Liver (tissue), 3 donors: ENCODE measurements around the gene SUPT6H.

ENCODE experiments used
- CTCF ChIP-seq: fragments of 150-350 bp; IDR thresholded peaks from 2 replicates; pipeline ENCODE4 v1.5.1; 2017; ENCODE audit warnings: improper control_type of control experiment, low read depth, low read length; ENCODE audit not compliant: missing input control
- EGR1 ChIP-seq, 2 donors: IDR thresholded peaks; 2 replicates each; pipeline ENCODE4 v1.6.1; 2016 to 2018; ENCODE audit warnings: antibody characterized with exemption in 2 of 2, low read depth in 2 of 2
- GABPA ChIP-seq, 2 donors: IDR thresholded peaks in 1 of 2; conservative IDR thresholded peaks in 1 of 2; 2 replicates each; pipeline ENCODE4 v1.6.1; 2016; ENCODE audit warnings: antibody characterized with exemption in 2 of 2, mild to moderate bottlenecking in 1 of 2, moderate library complexity in 1 of 2
- RAD21 ChIP-seq, 2 donors: IDR thresholded peaks; 2 replicates each; pipeline ENCODE4 v1.6.1; 2016; ENCODE audit warnings: antibody characterized with exemption in 2 of 2, mild to moderate bottlenecking in 2 of 2
- RXRA ChIP-seq, 2 donors: IDR thresholded peaks; 2 replicates each; pipeline ENCODE4 v1.6.1; 2017 to 2018; ENCODE audit warnings: antibody characterized with exemption in 2 of 2, mild to moderate bottlenecking in 1 of 2
- SP1 ChIP-seq: IDR thresholded peaks from 2 replicates; pipeline ENCODE4 v1.6.1; 2018; ENCODE audit warnings: antibody characterized with exemption, mild to moderate bottlenecking
- TAF1 ChIP-seq: conservative IDR thresholded peaks from 2 replicates; pipeline ENCODE4 v1.6.1; 2016; ENCODE audit warnings: antibody characterized with exemption, mild to moderate bottlenecking
- YY1 ChIP-seq: IDR thresholded peaks from 2 replicates; pipeline ENCODE4 v1.6.1; 2016; ENCODE audit warnings: antibody characterized with exemption, mild to moderate bottlenecking
- TF ChIP-seq, protein P1 (sequence below): IDR thresholded peaks from 2 replicates; pipeline ENCODE4 v1.6.1; 2016; ENCODE audit warnings: antibody characterized with exemption
- TF ChIP-seq, protein P2 (sequence below): IDR thresholded peaks from 2 replicates; pipeline ENCODE4 v1.6.1; 2016; ENCODE audit warnings: antibody characterized with exemption, mild to moderate bottlenecking
- TF ChIP-seq, protein P3 (sequence below): IDR thresholded peaks from 2 replicates; pipeline ENCODE4 v1.6.1; 2016; ENCODE audit warnings: antibody characterized with exemption
- donor health status: healthy.
- donor health status: healthy.

DNA sequence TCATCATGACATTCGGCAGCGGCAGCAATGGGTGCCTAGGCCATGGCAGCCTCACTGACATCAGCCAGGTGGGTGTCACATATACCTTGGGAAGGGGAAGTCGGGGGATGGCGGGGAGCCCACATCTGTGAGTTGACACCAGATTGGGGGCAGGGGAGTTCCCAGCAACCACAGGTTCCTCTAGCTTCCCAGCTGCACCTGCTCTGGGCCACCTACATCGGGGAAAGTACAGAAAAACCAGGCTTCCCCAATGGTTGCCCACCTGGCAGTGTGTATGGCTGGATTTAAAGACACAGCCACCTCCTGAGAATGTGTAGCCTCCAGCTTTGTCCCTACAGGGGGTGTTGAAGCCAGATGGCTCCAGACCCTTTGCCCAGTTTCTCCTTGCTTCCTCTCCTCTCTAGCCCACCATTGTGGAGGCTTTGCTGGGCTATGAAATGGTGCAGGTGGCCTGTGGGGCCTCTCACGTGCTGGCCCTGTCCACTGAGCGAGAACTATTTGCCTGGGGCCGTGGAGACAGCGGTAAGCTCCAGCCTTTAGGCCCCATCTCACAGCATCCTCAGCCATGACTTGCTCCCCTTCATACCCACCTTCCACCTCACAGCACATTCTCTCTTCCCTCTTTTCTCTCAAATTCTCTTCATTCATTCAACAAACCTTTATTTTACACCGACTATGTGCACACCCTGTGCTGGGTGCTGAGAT, 76.8 kb downstream of the SUPT6H start:
- no peak for TF ChIP-seq CTCF
- TF ChIP-seq TAF1, result no peak
- TF ChIP-seq YY1, result no peak
- TF ChIP-seq, protein P1, sequence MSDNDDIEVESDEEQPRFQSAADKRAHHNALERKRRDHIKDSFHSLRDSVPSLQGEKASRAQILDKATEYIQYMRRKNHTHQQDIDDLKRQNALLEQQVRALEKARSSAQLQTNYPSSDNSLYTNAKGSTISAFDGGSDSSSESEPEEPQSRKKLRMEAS, result no peak
- TF ChIP-seq, protein P2, sequence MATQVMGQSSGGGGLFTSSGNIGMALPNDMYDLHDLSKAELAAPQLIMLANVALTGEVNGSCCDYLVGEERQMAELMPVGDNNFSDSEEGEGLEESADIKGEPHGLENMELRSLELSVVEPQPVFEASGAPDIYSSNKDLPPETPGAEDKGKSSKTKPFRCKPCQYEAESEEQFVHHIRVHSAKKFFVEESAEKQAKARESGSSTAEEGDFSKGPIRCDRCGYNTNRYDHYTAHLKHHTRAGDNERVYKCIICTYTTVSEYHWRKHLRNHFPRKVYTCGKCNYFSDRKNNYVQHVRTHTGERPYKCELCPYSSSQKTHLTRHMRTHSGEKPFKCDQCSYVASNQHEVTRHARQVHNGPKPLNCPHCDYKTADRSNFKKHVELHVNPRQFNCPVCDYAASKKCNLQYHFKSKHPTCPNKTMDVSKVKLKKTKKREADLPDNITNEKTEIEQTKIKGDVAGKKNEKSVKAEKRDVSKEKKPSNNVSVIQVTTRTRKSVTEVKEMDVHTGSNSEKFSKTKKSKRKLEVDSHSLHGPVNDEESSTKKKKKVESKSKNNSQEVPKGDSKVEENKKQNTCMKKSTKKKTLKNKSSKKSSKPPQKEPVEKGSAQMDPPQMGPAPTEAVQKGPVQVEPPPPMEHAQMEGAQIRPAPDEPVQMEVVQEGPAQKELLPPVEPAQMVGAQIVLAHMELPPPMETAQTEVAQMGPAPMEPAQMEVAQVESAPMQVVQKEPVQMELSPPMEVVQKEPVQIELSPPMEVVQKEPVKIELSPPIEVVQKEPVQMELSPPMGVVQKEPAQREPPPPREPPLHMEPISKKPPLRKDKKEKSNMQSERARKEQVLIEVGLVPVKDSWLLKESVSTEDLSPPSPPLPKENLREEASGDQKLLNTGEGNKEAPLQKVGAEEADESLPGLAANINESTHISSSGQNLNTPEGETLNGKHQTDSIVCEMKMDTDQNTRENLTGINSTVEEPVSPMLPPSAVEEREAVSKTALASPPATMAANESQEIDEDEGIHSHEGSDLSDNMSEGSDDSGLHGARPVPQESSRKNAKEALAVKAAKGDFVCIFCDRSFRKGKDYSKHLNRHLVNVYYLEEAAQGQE, result no peak
- TF ChIP-seq, protein P3, sequence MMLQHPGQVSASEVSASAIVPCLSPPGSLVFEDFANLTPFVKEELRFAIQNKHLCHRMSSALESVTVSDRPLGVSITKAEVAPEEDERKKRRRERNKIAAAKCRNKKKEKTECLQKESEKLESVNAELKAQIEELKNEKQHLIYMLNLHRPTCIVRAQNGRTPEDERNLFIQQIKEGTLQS, result no peak
- no peak for TF ChIP-seq EGR1 (IDR thresholded peaks at IDR 0.05; ENCODE audit: low read depth in 2 of 2)
- no peak for TF ChIP-seq SP1
- no peak for TF ChIP-seq RXRA (IDR thresholded peaks at IDR 0.05)
- TF ChIP-seq GABPA (IDR thresholded peaks at IDR 0.05 in 1 of 2, conservative IDR thresholded peaks at IDR 0.05 in 1 of 2), result no peak
- TF ChIP-seq RAD21 (IDR thresholded peaks at IDR 0.05), result no peak
